ENCODE results near the gene SNRNP48. TPM values are rescaled to one million over a fixed set of nuclear protein-coding genes. Genes with fewer than 3 reads are reported as not detected.

SNRNP48 gene
- total and polyA plus RNA-seq, 2 of the 8 experiments (the other 6 are each of a cell fraction or from before 2014, with no cell fraction given) = 7.7 to 21.0 TPM

- Histone ChIP-seq H3K79me2 (ENCODE audit: control insufficient read depth in 1 of 2, insufficient read depth in 2 of 2, low read length in 2 of 2) (no peaks in the 10 kb centered on the region), H3K23me2 (ENCODE audit: low read depth, low read length) (no peaks in the 10 kb centered on the region), H4K8ac (ENCODE audit: extremely low read depth, insufficient read depth, low read length) (no peak overlapping the region), H2BK120ac (replicated peaks; ENCODE audit: low read depth, low read length) (no peak overlapping the region), H3K14ac (ENCODE audit: insufficient read length) (no peak overlapping the region), H2BK20ac (ENCODE audit: low read length) (no peak overlapping the region), H2AK5ac (ENCODE audit: low read depth, low read length) (no peak overlapping the region), H3K23ac (ENCODE audit: insufficient read length) (no peak overlapping the region), H3K18ac (ENCODE audit: extremely low read depth, low read length) (no peak overlapping the region), H3K4me1 (replicated peaks in 1 of 4; ENCODE audit: control insufficient read depth in 3 of 4, insufficient read depth in 4 of 4, low read length in 3 of 4) (no peaks in the 10 kb centered on the region), H4K91ac (replicated peaks; ENCODE audit: insufficient read length, low read length) (no peak overlapping the region), H4K20me1 (replicated peaks in 1 of 2; ENCODE audit: control insufficient read depth in 1 of 2, insufficient read depth in 2 of 2, low read length in 2 of 2) (peaks cover 0 to 6% of the 10 kb centered on the region in 2 experiments), H3K27me3 (replicated peaks in 1 of 4; ENCODE audit: control insufficient read depth in 3 of 4, extremely low read depth in 1 of 4, insufficient read depth in 3 of 4, low read length in 3 of 4) (no peaks in the 10 kb centered on the region), H3K9me3 (ENCODE audit: insufficient read depth in 2 of 2, low read depth in 1 of 2, low read length in 1 of 2) (no peaks in the 10 kb centered on the region), H3K27ac (ENCODE audit: low read depth, low read length) (no peak overlapping the region), H4K5ac (ENCODE audit: insufficient read length, low read depth, low read length) (no peak overlapping the region), H3K4me2 (ENCODE audit: insufficient read depth in 1 of 2, low read depth in 2 of 2, low read length in 2 of 2) (no peak overlapping the region), H3K56ac (replicated peaks; ENCODE audit: insufficient read length, low read depth, low read length) (no peak overlapping the region), H2BK15ac (ENCODE audit: low read length) (no peak overlapping the region), H3K4ac (replicated peaks; ENCODE audit: insufficient read length, low read depth, low read length) (no peak overlapping the region), H3K36me3 (ENCODE audit: control insufficient read depth in 2 of 4, insufficient read depth in 4 of 4, low read length in 3 of 4) (peaks cover 10 to 56% (median 31%) of the 10 kb centered on the region in 4 experiments; a peak in 7 of 8 replicates), H2BK5ac (ENCODE audit: low read depth, low read length) (no peak overlapping the region), H3K79me1 (ENCODE audit: low read depth, low read length) (no peaks in the 10 kb centered on the region), H3K9ac (replicated peaks in 1 of 4; ENCODE audit: extremely low read depth in 1 of 4, low read depth in 3 of 4, low read length in 3 of 4) (no peak overlapping the region), H3K4me3 (ENCODE audit: extremely low read depth in 1 of 4, insufficient read depth in 2 of 4, low read depth in 3 of 4, low read length in 4 of 4) (no peak overlapping the region), H2AFZ (ENCODE audit: low read length) (no peak overlapping the region), H2BK12ac (ENCODE audit: low read depth, low read length) (no peak overlapping the region)
- WGBS, 2 experiments (ENCODE audit: extremely low coverage in 1 of 2, insufficient coverage in 1 of 2, insufficient read length in 1 of 2, insufficient replicate concordance in 2 of 2, low coverage in 1 of 2, low lambda C conversion rate in 2 of 2, missing lambda C conversion rate in 1 of 2) = 93% methylated on average over 4 of the region's 4 CpGs; no CpG with 5 or more reads in 1 of the 2 experiments
- no peak for DNase-seq (ENCODE audit: low read depth in 1 of 2, low spot score in 2 of 2)
- no peak for FAIRE-seq
- POLR2A ChIA-PET (ENCODE audit: partially characterized antibody) = no interaction called here
- TF ChIP-seq TCF12 (IDR thresholded peaks at IDR 0.05; ENCODE audit: low read depth, low read length) (no peak), POLR2AphosphoS5 (IDR thresholded peaks at IDR 0.05; ENCODE audit: low read depth, low read length) (no peak), SIX5 (IDR thresholded peaks at IDR 0.05; ENCODE audit: low read depth, low read length) (no peak)
- CTCF ChIA-PET (ENCODE audit: partially characterized antibody) = no interaction called here
Measured at GRCh38 chr6:7562769-7563168, 27.2 kb upstream of the SNRNP48 start.

All from H1 (cell line).